ENCODE data around the gene KRTAP19-8.

The KRTAP19-8 gene, protein sequence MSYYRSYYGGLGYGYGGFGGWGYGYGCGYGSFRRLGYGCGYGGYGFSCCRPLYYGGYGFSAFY

DNA sequence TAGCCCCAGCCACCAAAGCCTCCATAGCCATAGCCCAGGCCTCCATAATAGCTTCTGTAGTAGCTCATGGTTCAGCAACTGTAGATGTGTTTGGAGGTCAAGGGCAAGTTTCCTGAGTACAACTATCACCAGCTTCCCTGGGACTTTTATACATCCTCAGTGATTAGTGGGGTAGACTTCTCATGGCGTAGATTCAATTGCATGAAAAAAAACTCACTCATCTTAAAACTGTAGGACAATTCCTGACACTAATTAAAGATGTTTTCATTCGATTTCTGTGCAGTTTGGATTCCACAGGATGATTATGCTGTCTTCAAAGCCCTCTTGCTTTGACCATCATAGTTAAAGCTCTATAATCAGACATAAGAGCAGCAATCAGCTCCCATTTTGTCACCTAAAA, at the start of gene KRTAP19-8:
KRTAP19-8 (minus strand) TSS at position 101 of the 400 bp plus-strand sequence; CDS start at position 68, 33 bp downstream.
- peaks cover 0 to 4% (median 0%) of the 10 kb centered on the region in 5 donors for H3K9me3 ChIP-seq (ENCODE audit: control insufficient read depth in 5 of 5, low read length in 5 of 5)
- H3K4me3 ChIP-seq (ENCODE audit: low read depth in 1 of 5, low read length in 5 of 5), result no peak within 1 kb of the TSS
- no peaks in the 10 kb centered on the region for H3K4me1 ChIP-seq (ENCODE audit: control insufficient read depth in 5 of 5, insufficient read depth in 5 of 5, low read length in 5 of 5)
- no peak within 1 kb of the TSS for H3K27ac ChIP-seq (ENCODE audit: low read depth, low read length)
- H3K9ac ChIP-seq (ENCODE audit: low read length in 5 of 5), result no peak within 1 kb of the TSS
- no peaks in the 10 kb centered on the region for H3K36me3 ChIP-seq (ENCODE audit: control insufficient read depth in 5 of 5, insufficient read depth in 5 of 5, low read length in 5 of 5)
- no peaks in the 10 kb centered on the region for H3K27me3 ChIP-seq (ENCODE audit: control insufficient read depth in 5 of 5, insufficient read depth in 4 of 5, low read length in 5 of 5)

DNA sequence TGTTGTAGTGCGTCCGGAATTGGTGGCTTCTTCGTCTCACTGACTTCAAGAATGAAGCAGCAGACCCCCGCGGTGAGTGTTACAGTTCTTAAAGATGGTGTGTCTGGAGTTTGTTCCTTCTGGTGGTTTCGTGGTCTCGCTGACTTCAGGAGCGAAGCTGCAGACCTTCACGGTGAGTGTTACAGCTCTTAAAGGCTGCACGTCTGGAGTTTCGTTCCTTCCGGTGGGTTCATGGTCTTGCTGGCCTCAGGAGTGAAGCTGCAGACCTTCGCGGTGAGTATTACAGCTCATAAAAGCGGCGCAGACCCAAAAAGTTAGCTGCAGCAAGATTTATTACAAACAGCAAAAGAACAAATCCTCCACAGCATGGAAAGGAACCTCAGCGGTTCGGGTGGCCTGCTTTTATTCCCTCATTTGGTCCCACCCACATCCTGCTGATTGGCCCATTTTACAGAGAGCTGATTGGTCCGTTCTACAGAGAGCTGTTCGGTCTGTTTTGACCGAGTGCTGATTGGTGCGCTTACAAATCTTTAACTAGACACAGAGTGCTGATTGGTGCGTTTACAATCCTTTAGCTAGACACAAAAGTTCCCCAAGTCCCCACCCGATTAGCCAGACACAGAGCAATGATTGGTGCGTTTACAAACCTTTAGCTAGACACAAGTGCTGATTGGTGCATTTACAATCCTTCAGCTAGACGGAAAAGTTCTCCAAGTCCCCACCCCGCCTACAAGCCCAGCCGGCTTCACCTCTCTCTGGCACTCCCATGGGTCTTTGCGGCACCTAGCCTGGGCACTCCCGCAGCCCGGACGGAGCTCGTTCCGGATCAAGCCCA, 49.6 kb upstream of the KRTAP19-8 start:
- H3K9ac ChIP-seq (ENCODE audit: low read length in 5 of 5), result no peak overlapping the region

DNA sequence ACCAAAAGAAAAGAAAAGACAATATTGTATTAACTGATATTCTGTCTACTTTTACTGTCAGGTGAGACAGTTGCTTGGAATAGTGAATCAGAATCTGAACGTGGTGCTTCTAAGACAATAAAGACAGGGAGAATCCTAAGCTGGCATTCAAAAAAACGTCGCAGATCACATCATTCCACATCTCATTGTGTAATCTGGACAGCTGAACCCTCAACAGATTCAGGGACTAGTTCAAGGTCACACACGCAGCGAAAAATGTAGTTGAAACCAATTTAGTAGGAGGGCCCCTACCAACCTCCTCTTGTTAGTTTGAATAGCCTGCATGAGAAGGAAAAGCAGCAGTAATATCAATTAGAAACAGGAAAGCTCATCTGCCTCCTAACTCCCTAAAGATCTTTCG, 46.4 kb upstream of the KRTAP19-8 start:
- no peak overlapping the region for H3K4me3 ChIP-seq (ENCODE audit: low read depth in 1 of 5, low read length in 5 of 5)
- H3K27ac ChIP-seq (ENCODE audit: low read depth, low read length), result no peak overlapping the region
- H3K27me3 ChIP-seq (ENCODE audit: control insufficient read depth in 5 of 5, insufficient read depth in 4 of 5, low read length in 5 of 5), result peaks cover 0 to 2% (median 0%) of the 10 kb centered on the region in 5 donors
- H3K9me3 ChIP-seq (ENCODE audit: control insufficient read depth in 5 of 5, low read length in 5 of 5), result no peaks in the 10 kb centered on the region
- no peak overlapping the region for H3K9ac ChIP-seq (ENCODE audit: low read length in 5 of 5)
- H3K36me3 ChIP-seq (ENCODE audit: control insufficient read depth in 5 of 5, insufficient read depth in 5 of 5, low read length in 5 of 5), result no peaks in the 10 kb centered on the region
- peaks cover 0 to 6% (median 0%) of the 10 kb centered on the region in 5 donors for H3K4me1 ChIP-seq (ENCODE audit: control insufficient read depth in 5 of 5, insufficient read depth in 5 of 5, low read length in 5 of 5)

More for the DNA sequence above, 49.6 kb upstream of the KRTAP19-8 start:
- H3K4me1 ChIP-seq (ENCODE audit: control insufficient read depth in 5 of 5, insufficient read depth in 5 of 5, low read length in 5 of 5), result peaks cover 0 to 6% (median 0%) of the 10 kb centered on the region in 5 donors
- no peaks in the 10 kb centered on the region for H3K36me3 ChIP-seq (ENCODE audit: control insufficient read depth in 5 of 5, insufficient read depth in 5 of 5, low read length in 5 of 5)
- no peaks in the 10 kb centered on the region for H3K9me3 ChIP-seq (ENCODE audit: control insufficient read depth in 5 of 5, low read length in 5 of 5)
- H3K27me3 ChIP-seq (ENCODE audit: control insufficient read depth in 5 of 5, insufficient read depth in 4 of 5, low read length in 5 of 5), result no peaks in the 10 kb centered on the region
- H3K4me3 ChIP-seq (ENCODE audit: low read depth in 1 of 5, low read length in 5 of 5), result no peak overlapping the region
- H3K27ac ChIP-seq (ENCODE audit: low read depth, low read length), result no peak overlapping the region

DNA sequence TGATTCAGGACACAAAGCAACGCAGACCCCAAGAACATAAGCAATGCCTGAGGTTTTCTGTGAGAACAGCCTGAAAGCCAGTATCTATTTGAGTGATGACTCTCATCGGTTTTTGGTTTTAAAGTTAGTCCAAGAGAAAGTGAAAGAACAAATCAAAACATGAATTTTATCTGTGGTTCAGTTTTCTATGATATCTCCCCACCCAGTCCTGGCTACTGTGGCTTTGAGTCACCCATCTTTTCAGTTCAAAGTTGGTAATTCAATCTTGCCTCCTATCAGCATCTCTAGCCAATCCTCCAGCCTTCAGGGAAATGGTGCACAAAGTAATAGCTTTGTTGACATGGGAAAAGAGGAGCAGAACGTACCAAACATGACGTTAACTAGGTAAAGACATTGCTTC, 40.5 kb upstream of the KRTAP19-8 start:
- Histone ChIP-seq H3K36me3 (ENCODE audit: control insufficient read depth in 5 of 5, insufficient read depth in 5 of 5, low read length in 5 of 5) (no peaks in the 10 kb centered on the region), H3K9ac (ENCODE audit: low read length in 5 of 5) (no peak overlapping the region), H3K27ac (ENCODE audit: low read depth, low read length) (no peak overlapping the region), H3K4me1 (ENCODE audit: control insufficient read depth in 5 of 5, insufficient read depth in 5 of 5, low read length in 5 of 5) (no peaks in the 10 kb centered on the region), H3K4me3 (ENCODE audit: low read depth in 1 of 5, low read length in 5 of 5) (no peak overlapping the region), H3K27me3 (ENCODE audit: control insufficient read depth in 5 of 5, insufficient read depth in 4 of 5, low read length in 5 of 5) (peaks cover 0 to 2% (median 0%) of the 10 kb centered on the region in 5 donors), H3K9me3 (ENCODE audit: control insufficient read depth in 5 of 5, low read length in 5 of 5) (no peaks in the 10 kb centered on the region)

DNA sequence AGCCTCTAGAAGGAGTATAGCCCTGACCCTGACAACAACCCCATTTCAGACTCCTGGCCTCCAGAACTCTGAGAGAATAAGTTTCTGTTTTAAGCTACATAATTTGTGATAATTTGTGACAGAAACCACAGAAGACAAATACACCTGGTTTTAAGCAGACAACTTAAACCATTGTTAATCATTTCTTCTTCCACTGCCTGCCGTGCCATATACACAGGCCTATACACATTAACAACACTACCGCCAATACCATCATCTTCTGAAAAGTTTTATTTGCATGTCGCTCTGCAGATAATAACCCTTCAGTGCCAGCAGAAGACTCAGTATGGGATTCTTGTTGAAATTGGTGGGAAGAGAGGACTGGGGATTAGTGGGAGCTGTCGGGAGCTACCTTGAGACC, 39.9 kb upstream of the KRTAP19-8 start:
- no peaks in the 10 kb centered on the region for H3K4me1 ChIP-seq (ENCODE audit: control insufficient read depth in 5 of 5, insufficient read depth in 5 of 5, low read length in 5 of 5)
- H3K27me3 ChIP-seq (ENCODE audit: control insufficient read depth in 5 of 5, insufficient read depth in 4 of 5, low read length in 5 of 5), result peaks cover 0 to 2% (median 0%) of the 10 kb centered on the region in 5 donors
- H3K4me3 ChIP-seq (ENCODE audit: low read depth in 1 of 5, low read length in 5 of 5), result no peak overlapping the region
- H3K27ac ChIP-seq (ENCODE audit: low read depth, low read length), result no peak overlapping the region
- H3K9ac ChIP-seq (ENCODE audit: low read length in 5 of 5), result no peak overlapping the region
- no peaks in the 10 kb centered on the region for H3K36me3 ChIP-seq (ENCODE audit: control insufficient read depth in 5 of 5, insufficient read depth in 5 of 5, low read length in 5 of 5)
- no peaks in the 10 kb centered on the region for H3K9me3 ChIP-seq (ENCODE audit: control insufficient read depth in 5 of 5, low read length in 5 of 5)

DNA sequence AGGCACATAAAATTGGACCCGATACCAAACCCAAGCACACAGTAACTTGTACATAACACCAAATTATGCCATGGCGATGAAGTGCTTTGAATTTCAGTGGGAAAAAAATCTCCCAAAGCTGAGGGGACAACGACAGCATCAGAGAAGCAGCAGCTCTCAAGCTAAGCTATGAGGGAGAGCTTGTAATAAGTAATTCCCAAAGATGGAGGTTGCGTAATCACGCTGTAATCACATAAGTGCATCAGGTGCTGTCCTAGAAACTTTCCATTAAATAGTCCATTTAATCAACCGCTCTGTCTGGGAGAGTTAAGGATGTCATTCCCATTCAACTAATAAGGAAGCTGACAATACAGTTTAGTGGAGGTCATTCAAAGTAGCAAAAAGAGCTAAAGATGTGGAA, 37.6 kb upstream of the KRTAP19-8 start:
- Histone ChIP-seq H3K27ac (ENCODE audit: low read depth, low read length) (no peak overlapping the region), H3K9ac (ENCODE audit: low read length in 5 of 5) (no peak overlapping the region), H3K4me1 (ENCODE audit: control insufficient read depth in 5 of 5, insufficient read depth in 5 of 5, low read length in 5 of 5) (peaks cover 0 to 4% (median 0%) of the 10 kb centered on the region in 5 donors), H3K9me3 (ENCODE audit: control insufficient read depth in 5 of 5, low read length in 5 of 5) (no peaks in the 10 kb centered on the region), H3K4me3 (ENCODE audit: low read depth in 1 of 5, low read length in 5 of 5) (no peak overlapping the region), H3K27me3 (ENCODE audit: control insufficient read depth in 5 of 5, insufficient read depth in 4 of 5, low read length in 5 of 5) (peaks cover 0 to 2% (median 0%) of the 10 kb centered on the region in 5 donors), H3K36me3 (ENCODE audit: control insufficient read depth in 5 of 5, insufficient read depth in 5 of 5, low read length in 5 of 5) (no peaks in the 10 kb centered on the region)

DNA sequence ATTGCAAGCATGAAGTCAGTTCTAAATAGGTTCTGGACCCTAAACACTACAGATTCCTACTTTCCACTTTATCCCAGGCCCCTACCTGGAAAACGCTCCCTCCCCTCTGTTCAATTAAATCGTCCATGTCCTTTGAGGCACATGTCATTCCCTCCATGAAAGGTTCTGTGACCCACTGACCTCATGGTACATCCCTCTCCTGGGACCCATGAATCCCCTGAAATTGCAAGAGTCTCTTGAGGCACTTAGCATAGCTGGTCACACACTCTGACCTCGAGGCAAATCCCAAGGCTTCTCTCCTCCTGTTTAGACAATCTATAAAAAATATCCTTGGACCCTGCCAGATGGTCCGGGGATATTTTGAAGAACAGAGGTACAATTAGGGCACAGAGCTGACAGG, 34.3 kb upstream of the KRTAP19-8 start:
- Histone ChIP-seq H3K36me3 (ENCODE audit: control insufficient read depth in 5 of 5, insufficient read depth in 5 of 5, low read length in 5 of 5) (no peaks in the 10 kb centered on the region), H3K9me3 (ENCODE audit: control insufficient read depth in 5 of 5, low read length in 5 of 5) (no peaks in the 10 kb centered on the region), H3K9ac (ENCODE audit: low read length in 5 of 5) (no peak overlapping the region), H3K27ac (ENCODE audit: low read depth, low read length) (no peak overlapping the region), H3K27me3 (ENCODE audit: control insufficient read depth in 5 of 5, insufficient read depth in 4 of 5, low read length in 5 of 5) (no peaks in the 10 kb centered on the region), H3K4me3 (ENCODE audit: low read depth in 1 of 5, low read length in 5 of 5) (no peak overlapping the region), H3K4me1 (ENCODE audit: control insufficient read depth in 5 of 5, insufficient read depth in 5 of 5, low read length in 5 of 5) (peaks cover 0 to 4% (median 0%) of the 10 kb centered on the region in 5 donors)

DNA sequence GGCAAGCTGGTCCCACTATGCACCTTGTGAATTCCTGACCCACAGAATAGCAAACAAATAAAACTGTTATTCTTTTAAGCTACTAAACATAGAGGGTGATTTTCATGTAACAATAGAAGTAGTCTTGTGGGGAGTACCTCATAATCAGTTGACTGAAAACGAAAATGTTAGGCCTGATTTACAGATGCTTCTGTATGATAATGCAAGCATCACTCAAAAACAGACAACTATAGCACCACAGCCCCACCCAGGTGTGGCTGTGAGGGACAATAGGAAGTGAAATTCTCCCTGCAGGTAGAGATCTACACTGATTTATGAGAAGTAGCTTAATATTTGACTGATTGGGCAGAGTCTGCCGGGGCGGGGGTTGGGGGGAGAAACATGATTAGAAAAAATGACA, 26.5 kb upstream of the KRTAP19-8 start:
- Histone ChIP-seq H3K27ac (ENCODE audit: low read depth, low read length) (no peak overlapping the region), H3K36me3 (ENCODE audit: control insufficient read depth in 5 of 5, insufficient read depth in 5 of 5, low read length in 5 of 5) (no peaks in the 10 kb centered on the region), H3K27me3 (ENCODE audit: control insufficient read depth in 5 of 5, insufficient read depth in 4 of 5, low read length in 5 of 5) (no peaks in the 10 kb centered on the region), H3K4me1 (ENCODE audit: control insufficient read depth in 5 of 5, insufficient read depth in 5 of 5, low read length in 5 of 5) (no peaks in the 10 kb centered on the region), H3K4me3 (ENCODE audit: low read depth in 1 of 5, low read length in 5 of 5) (no peak overlapping the region), H3K9me3 (ENCODE audit: control insufficient read depth in 5 of 5, low read length in 5 of 5) (no peaks in the 10 kb centered on the region), H3K9ac (ENCODE audit: low read length in 5 of 5) (no peak overlapping the region)

DNA sequence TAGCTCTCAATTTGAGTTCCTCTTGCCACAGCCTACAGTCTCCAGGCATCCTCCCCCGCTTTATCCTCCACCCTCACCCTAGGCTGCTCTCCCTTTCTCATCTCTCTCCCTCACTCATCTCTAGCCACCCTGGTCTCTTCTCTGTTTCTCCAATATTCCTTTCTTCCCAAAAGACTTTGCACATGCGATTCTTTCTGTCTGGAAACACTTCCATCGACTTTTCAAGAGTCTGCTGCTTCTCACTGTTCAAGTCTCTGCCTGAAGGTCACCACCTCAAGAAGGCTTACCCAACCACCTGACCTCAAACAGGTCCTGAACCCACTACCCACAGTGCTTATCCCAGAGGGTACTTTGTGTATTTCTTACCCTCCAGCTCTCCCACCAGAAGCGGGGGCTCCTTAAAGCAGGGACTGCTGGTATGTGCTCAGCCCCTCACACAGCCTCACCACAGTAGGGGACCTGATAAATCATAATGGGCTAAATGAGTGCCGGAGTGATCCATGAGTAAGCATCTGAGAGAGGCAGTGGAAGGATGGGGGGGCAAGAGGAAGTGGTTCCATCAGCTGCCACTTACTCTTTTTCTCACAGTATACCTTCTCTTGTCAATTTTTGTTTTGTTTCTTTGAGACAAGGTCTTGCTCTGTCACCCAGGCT, 14.3 kb upstream of the KRTAP19-8 start:
- Histone ChIP-seq H3K36me3 (ENCODE audit: control insufficient read depth in 5 of 5, insufficient read depth in 5 of 5, low read length in 5 of 5) (no peaks in the 10 kb centered on the region), H3K27ac (ENCODE audit: low read depth, low read length) (no peak overlapping the region), H3K27me3 (ENCODE audit: control insufficient read depth in 5 of 5, insufficient read depth in 4 of 5, low read length in 5 of 5) (no peaks in the 10 kb centered on the region), H3K9me3 (ENCODE audit: control insufficient read depth in 5 of 5, low read length in 5 of 5) (peaks cover 0 to 2% (median 0%) of the 10 kb centered on the region in 5 donors), H3K4me3 (ENCODE audit: low read depth in 1 of 5, low read length in 5 of 5) (no peak overlapping the region), H3K4me1 (ENCODE audit: control insufficient read depth in 5 of 5, insufficient read depth in 5 of 5, low read length in 5 of 5) (no peaks in the 10 kb centered on the region), H3K9ac (ENCODE audit: low read length in 5 of 5) (no peak overlapping the region)

DNA sequence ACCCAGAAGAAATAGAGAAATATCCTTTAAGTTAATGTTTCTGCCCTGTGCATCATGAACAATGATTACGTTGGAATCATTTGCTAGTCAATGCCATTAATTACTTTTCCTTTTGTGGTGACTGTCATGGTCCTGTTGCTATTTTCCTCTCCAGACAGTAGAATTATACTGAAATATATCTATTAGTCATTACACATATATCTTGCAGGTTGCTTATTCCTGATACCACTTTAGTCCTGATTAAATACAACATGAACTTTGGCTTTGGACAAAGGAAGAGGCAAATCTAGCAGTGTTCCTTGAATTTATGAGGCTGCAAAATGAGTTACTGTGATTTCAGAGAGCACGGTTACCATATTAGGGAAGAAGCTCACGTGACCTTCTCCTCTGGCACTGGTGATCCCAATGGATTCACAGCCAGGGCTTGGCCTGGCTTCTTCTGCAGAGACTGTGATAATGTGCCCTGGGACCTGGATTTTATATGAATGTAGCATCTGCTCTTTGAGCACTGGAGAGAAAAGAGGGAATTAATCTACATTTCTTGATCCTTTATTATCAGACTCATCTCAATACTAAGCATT, 12.4 kb upstream of the KRTAP19-8 start:
- Histone ChIP-seq H3K27me3 (ENCODE audit: control insufficient read depth in 5 of 5, insufficient read depth in 4 of 5, low read length in 5 of 5) (no peaks in the 10 kb centered on the region), H3K27ac (ENCODE audit: low read depth, low read length) (no peak overlapping the region), H3K36me3 (ENCODE audit: control insufficient read depth in 5 of 5, insufficient read depth in 5 of 5, low read length in 5 of 5) (no peaks in the 10 kb centered on the region), H3K4me3 (ENCODE audit: low read depth in 1 of 5, low read length in 5 of 5) (no peak overlapping the region), H3K4me1 (ENCODE audit: control insufficient read depth in 5 of 5, insufficient read depth in 5 of 5, low read length in 5 of 5) (no peaks in the 10 kb centered on the region), H3K9ac (ENCODE audit: low read length in 5 of 5) (no peak overlapping the region), H3K9me3 (ENCODE audit: control insufficient read depth in 5 of 5, low read length in 5 of 5) (no peaks in the 10 kb centered on the region)

Data from subcutaneous abdominal adipose tissue (tissue), 5 donors.